ENCODE measurements around the gene TSBP1.
A peak's percentile ranks its signal among the peaks of the same experiment; 100 is the strongest.

DNA sequence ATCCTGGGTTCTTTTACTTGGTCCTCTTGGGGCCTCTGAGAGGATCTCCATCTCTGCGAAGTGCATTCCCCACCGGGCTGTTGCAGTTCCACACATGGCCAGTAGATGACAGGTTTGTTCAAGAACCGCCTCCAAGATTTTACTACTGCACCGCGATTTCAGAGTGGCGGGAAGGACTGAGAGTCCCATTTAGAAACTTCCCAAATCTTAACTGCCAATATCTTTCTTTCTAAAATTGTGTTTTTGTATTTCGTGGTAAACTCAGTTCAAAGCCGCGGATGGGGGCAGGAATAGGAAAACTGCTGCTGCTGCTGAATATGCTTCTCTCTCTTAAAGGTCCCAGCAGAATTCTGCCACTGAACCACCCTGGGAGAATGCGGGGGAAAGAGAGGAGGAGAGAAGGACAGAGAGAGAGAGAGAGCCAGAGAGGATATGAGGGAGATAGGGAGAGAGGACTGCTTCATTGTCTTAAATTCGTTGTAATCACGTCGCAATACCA lies 43.9 kb upstream of the TSBP1 start:
- TF ChIP-seq CTCF (IDR thresholded peaks at IDR 0.05) (peak; percentile 88 to 99 (median 96)), POLR2A (IDR thresholded peaks at IDR 0.05) (no peak)
